Suprapubic skin (tissue), 4 donors: ENCODE results near the gene SLC36A2. TPM values are rescaled to one million over a fixed set of nuclear protein-coding genes. Genes with fewer than 3 reads are reported as not detected.

Experiments
- DNase-seq, 2 donors: peaks; one replicate each; pipeline ENCODE4 v3.0.0-alpha.2; 2019; ENCODE audit warnings: low spot score in 2 of 2
- H3K27ac ChIP-seq: fragments of 200-600 bp; sonication (generic); one replicate; pipeline ENCODE4 v1.5.1; 2019
- H3K27me3 ChIP-seq: fragments of 200-600 bp; sonication (generic); one replicate; pipeline ENCODE4 v1.5.1; 2019
- H3K36me3 ChIP-seq: fragments of 200-600 bp; sonication (generic); one replicate; pipeline ENCODE4 v1.5.1; 2019
- H3K4me1 ChIP-seq: fragments of 200-600 bp; sonication (generic); one replicate; pipeline ENCODE4 v1.5.1; 2019
- H3K4me3 ChIP-seq: fragments of 200-600 bp; sonication (generic); one replicate; pipeline ENCODE4 v1.5.1; 2019; ENCODE audit warnings: mild to moderate bottlenecking
- H3K9me3 ChIP-seq: fragments of 200-600 bp; sonication (generic); one replicate; pipeline ENCODE4 v1.5.1; 2019
- EP300 ChIP-seq: sonication (generic); formaldehyde crosslinking; IDR thresholded peaks from one replicate; pipeline ENCODE4 v1.6.1; 2017; ENCODE audit warnings: antibody characterized with exemption
- POLR2A ChIP-seq, 2 donors: fragments of 450-650 bp; IDR thresholded peaks; one replicate each; pipeline ENCODE4 v1.6.1; 2017; ENCODE audit warnings: antibody characterized with exemption in 2 of 2, mild to moderate bottlenecking in 2 of 2, moderate library complexity in 2 of 2
- POLR2AphosphoS5 ChIP-seq, 3 donors: sonication (generic); formaldehyde crosslinking; IDR thresholded peaks; one replicate each; pipeline ENCODE4 v1.6.1; 2017; ENCODE audit warnings: antibody characterized with exemption in 3 of 3
- WGBS: methylation state at CpG from one replicate; pipeline ENCODE4 v1.1.5; 2018; 5-methylcytosine and 5-hydroxymethylcytosine counted together
- total RNA-seq, 4 donors: library from RNA; depleted of rRNA; stranded (reverse); fragments of >200 nt; gene quantifications; one replicate each; pipeline ENCODE4 v1.1.0, GENCODE V29; 2016
- TF ChIP-seq, protein P1 (sequence below), 2 donors: fragments of 200-600 bp in 1 of 2; fragments of 450-650 bp in 1 of 2; sonication (generic) in 1 of 2; IDR thresholded peaks; one replicate each; pipeline ENCODE4 v1.5.1; 2016 to 2019; ENCODE audit warnings: antibody characterized with exemption in 2 of 2, mild to moderate bottlenecking in 1 of 2, moderate library complexity in 1 of 2

SLC36A2 gene
- total RNA-seq, 4 donors from 2014 or later, result not detected

DNA sequence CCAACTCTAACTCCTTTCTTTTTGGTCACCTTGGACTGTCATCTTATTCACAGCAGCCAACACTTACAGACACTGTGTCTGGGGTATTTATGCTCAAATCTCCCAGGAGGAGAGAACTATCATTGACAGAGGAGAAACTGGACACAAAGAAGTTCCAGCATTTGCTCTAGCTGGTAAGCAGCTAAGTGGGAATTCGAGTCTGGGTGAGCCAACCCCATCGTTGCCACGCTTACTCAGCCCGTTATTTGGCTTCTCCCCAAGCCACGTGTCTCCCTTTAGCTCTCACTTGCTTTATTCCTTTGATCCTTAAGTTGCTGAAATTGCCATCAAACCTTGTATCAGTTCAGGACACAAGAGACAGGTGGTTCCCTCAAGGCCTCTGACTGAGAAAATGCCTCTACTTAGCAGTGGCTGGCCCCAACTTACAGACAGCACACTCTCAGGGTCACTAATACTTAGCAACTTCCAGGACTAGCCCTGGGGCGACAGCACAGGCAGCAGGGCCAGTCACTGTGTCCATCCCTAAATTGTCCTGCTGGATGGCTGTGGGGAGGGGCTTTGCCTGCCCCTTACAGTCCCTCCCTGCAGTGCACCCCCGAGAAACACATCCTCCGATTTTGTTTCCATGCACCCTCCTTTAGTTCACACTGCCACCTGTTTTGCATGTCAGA, 1.4 kb downstream of the SLC36A2 start:
- Histone ChIP-seq H3K27me3 (peaks cover 30% of the 10 kb centered on the region), H3K4me1 (peaks cover 5% of the 10 kb centered on the region), H3K27ac (no peak overlapping the region), H3K36me3 (no peaks in the 10 kb centered on the region), H3K9me3 (no peaks in the 10 kb centered on the region), H3K4me3 (no peak overlapping the region)
- DNase-seq, result no peak
- TF ChIP-seq POLR2A (IDR thresholded peaks at IDR 0.05) (no peak), EP300 (no peak), POLR2AphosphoS5 (IDR thresholded peaks at IDR 0.05) (no peak)
- TF ChIP-seq, protein P1, sequence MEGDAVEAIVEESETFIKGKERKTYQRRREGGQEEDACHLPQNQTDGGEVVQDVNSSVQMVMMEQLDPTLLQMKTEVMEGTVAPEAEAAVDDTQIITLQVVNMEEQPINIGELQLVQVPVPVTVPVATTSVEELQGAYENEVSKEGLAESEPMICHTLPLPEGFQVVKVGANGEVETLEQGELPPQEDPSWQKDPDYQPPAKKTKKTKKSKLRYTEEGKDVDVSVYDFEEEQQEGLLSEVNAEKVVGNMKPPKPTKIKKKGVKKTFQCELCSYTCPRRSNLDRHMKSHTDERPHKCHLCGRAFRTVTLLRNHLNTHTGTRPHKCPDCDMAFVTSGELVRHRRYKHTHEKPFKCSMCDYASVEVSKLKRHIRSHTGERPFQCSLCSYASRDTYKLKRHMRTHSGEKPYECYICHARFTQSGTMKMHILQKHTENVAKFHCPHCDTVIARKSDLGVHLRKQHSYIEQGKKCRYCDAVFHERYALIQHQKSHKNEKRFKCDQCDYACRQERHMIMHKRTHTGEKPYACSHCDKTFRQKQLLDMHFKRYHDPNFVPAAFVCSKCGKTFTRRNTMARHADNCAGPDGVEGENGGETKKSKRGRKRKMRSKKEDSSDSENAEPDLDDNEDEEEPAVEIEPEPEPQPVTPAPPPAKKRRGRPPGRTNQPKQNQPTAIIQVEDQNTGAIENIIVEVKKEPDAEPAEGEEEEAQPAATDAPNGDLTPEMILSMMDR (IDR thresholded peaks at IDR 0.05), result no peak
- 43% methylated on average over 8 of the region's 8 CpGs for WGBS

DNA sequence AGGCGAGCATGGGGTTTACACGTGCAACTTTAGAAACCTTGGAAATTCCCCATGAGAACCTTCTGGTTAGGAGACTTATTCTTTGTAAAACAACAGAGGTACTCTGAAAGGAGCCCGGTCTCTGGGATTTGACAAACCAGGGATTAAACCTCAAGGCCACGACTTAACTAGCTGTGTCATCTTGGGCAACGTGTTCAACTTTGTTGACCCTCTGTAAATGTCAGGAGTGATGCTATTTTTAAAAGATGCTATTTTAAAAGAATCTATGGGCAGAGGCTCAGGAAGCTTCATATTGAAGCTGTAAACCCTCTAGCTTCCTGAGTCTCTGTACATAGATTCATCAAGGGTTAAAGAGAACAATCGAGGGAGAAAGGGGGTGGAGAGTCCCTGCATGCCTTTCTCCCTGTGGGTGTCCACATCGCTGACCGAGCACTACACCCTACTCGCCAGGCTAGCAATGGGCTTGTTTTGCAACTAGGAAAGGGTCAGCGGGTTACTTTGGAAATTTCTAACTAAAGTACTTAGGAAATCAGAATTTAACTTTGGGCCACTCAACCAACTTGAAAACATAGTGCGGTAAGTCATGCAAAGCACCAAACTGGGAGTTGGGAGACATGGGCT, 2.1 kb downstream of the SLC36A2 start:
- H3K4me3 ChIP-seq, result no peak overlapping the region
- TF ChIP-seq EP300 (no peak), POLR2AphosphoS5 (IDR thresholded peaks at IDR 0.05) (no peak), POLR2A (IDR thresholded peaks at IDR 0.05) (no peak)
- TF ChIP-seq, protein P1 (IDR thresholded peaks at IDR 0.05), result no peak
- peaks cover 30% of the 10 kb centered on the region for H3K27me3 ChIP-seq
- peaks cover 5% of the 10 kb centered on the region for H3K4me1 ChIP-seq
- H3K36me3 ChIP-seq, result no peaks in the 10 kb centered on the region
- DNase-seq, result no peak
- H3K9me3 ChIP-seq, result no peaks in the 10 kb centered on the region
- no peak overlapping the region for H3K27ac ChIP-seq
- 41% methylated on average over 11 of the region's 11 CpGs for WGBS

DNA sequence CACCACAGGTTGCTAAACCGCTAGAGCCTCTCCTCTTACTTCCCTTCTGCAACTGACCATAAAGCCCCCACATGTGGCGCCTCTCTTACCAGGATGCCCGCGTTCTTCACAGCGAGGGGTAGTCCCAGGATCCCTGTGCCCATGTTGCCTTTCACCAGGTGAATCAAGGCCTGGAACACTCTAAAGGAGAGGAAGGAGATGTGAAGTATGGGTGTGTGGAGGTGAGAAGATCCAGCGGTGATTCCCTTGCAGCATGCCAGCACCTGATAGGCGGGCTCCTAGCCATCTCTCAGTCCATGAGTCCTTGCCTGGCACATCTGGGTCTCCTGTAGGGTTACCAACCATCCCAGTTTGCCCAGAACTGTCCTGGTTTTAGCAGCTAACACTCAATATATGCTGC, 3.3 kb downstream of the SLC36A2 start:
- no peak for DNase-seq
- Histone ChIP-seq H3K9me3 (no peaks in the 10 kb centered on the region), H3K4me3 (no peak overlapping the region), H3K36me3 (no peaks in the 10 kb centered on the region), H3K27ac (no peak overlapping the region), H3K4me1 (peaks cover 5% of the 10 kb centered on the region), H3K27me3 (peaks cover 30% of the 10 kb centered on the region)
- TF ChIP-seq EP300, result no peak
- TF ChIP-seq, protein P1 (IDR thresholded peaks at IDR 0.05), result no peak
- no peak for TF ChIP-seq POLR2AphosphoS5 (IDR thresholded peaks at IDR 0.05)
- no peak for TF ChIP-seq POLR2A (IDR thresholded peaks at IDR 0.05)
- 97% methylated on average over 6 of the region's 7 CpGs for WGBS

DNA sequence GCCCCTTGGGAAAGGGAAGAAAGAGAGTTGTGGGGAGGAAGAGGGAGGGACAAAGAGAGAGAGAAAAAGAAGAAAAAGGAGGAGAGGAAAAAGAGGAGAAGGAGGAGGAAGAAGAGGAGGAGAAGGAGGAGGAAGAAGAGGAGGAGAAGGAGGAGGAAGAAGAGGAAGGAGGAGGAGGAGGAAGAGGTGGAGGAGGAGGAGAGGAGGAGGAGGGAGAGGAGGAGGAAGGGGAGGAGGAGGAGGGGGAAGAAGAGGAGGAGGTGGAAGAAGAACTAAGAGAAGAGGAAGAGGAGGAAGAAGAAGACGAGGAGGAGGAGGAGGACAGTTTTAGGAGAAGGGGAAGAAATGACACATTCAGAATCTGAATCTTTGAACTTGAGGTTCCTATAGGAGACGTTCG, 7.4 kb downstream of the SLC36A2 start:
- 81% methylated on average over 3 of the region's 3 CpGs for whole genome bisulfite sequencing
- no peak for DNase-seq

DNA sequence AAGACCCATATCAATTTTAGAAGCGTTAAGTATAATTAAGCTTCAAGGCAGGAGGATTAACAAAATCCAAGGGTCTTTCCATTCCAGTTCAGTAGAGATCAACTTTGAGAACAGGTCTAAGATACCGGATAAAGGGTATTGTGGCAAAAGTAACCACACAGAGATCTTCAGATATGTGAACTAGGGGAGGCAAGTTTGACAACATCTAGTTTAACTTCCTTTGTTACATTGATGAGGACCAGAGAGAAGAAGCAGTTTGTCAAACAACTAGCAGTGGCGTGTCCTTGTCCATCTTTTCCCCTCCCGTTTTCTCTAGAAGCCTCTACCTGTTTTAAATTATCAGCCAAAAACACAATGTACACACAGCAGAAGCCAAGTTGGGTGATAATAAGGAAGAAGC, 8.6 kb downstream of the SLC36A2 start:
- no peaks in the 10 kb centered on the region for H3K36me3 ChIP-seq
- TF ChIP-seq POLR2A (IDR thresholded peaks at IDR 0.05), result no peak
- TF ChIP-seq POLR2AphosphoS5 (IDR thresholded peaks at IDR 0.05), result no peak
- no peak for TF ChIP-seq EP300
- TF ChIP-seq, protein P1 (IDR thresholded peaks at IDR 0.05), result no peak
- DNase-seq, result no peak
- no peaks in the 10 kb centered on the region for H3K9me3 ChIP-seq
- no peaks in the 10 kb centered on the region for H3K4me1 ChIP-seq
- H3K27me3 ChIP-seq, result peaks cover 19% of the 10 kb centered on the region
- 85% methylated on average over 4 of the region's 4 CpGs for WGBS
- H3K27ac ChIP-seq, result no peak overlapping the region
- no peak overlapping the region for H3K4me3 ChIP-seq

More for the DNA sequence above, 7.4 kb downstream of the SLC36A2 start:
- H3K9me3 ChIP-seq, result no peaks in the 10 kb centered on the region
- no peak for TF ChIP-seq POLR2AphosphoS5 (IDR thresholded peaks at IDR 0.05)
- no peak for TF ChIP-seq POLR2A (IDR thresholded peaks at IDR 0.05)
- TF ChIP-seq, protein P1 (IDR thresholded peaks at IDR 0.05), result no peak
- TF ChIP-seq EP300, result no peak
- no peaks in the 10 kb centered on the region for H3K4me1 ChIP-seq
- no peak overlapping the region for H3K4me3 ChIP-seq
- H3K27ac ChIP-seq, result no peak overlapping the region
- no peaks in the 10 kb centered on the region for H3K36me3 ChIP-seq
- peaks cover 30% of the 10 kb centered on the region for H3K27me3 ChIP-seq
